Upper lobe of right lung (tissue), 1 donor: ENCODE data around the gene SREK1IP1. TPM values are rescaled to one million over a fixed set of nuclear protein-coding genes. Genes with fewer than 3 reads are reported as not detected.

ENCODE experiments used
- ATAC-seq: fragments of 200-7000 bp; cut with Tn5 transposase; one replicate; pipeline ENCODE4 v1.9.1; 2020; ENCODE audit warnings: mild to moderate bottlenecking, moderate library complexity
- DNase-seq: peaks from one replicate; pipeline ENCODE4 v3.0.0-alpha.2; 2020
- H3K27ac ChIP-seq: fragments of 200-600 bp; one replicate; pipeline ENCODE4 v1.8.0; 2022
- H3K27me3 ChIP-seq: fragments of 200-600 bp; one replicate; pipeline ENCODE4 v1.8.0; 2022; ENCODE audit warnings: mild to moderate bottlenecking
- H3K36me3 ChIP-seq: fragments of 200-600 bp; one replicate; pipeline ENCODE4 v1.8.0; 2022
- H3K4me1 ChIP-seq: fragments of 200-600 bp; one replicate; pipeline ENCODE4 v1.8.0; 2022
- H3K4me3 ChIP-seq: fragments of 200-600 bp; one replicate; pipeline ENCODE4 v1.8.0; 2022; ENCODE audit warnings: mild to moderate bottlenecking
- H3K9me3 ChIP-seq: fragments of 200-600 bp; one replicate; pipeline ENCODE4 v1.8.0; 2022
- CTCF ChIP-seq: fragments of 200-600 bp; IDR thresholded peaks from one replicate; pipeline ENCODE4 v1.8.0; 2022; ENCODE audit warnings: antibody characterized with exemption
- intact Hi-C: fragments of 100-400 bp; cut with DNase I; formaldehyde crosslinking; loops from one replicate; pipeline ENCODE4 v1.11.0; 2022
- total RNA-seq: library from RNA; stranded (reverse); fragmentation: NEBNext Ultra II Directional; extraction: Animal tissue kit (Norgen Biotek cat#: 25700); gene quantifications from one replicate; pipeline ENCODE4 v1.2.1, GENCODE V29; 2021
- donor health status: DM: no; HTN: yes; CAD: no; lungs with severe emphysema.

The SREK1IP1 gene
- total RNA-seq, 1 donor from 2014 or later: 22.1 TPM

GRCh38 chr5:64765804-64766504, 2.5 kb downstream of the SREK1IP1 start:
- no peak overlapping the region for H3K27ac ChIP-seq
- ATAC-seq (no peak), DNase-seq (no peak)
- H3K36me3 ChIP-seq: peaks cover 18% of the 10 kb centered on the region
- intact Hi-C loops: no loop called here
- H3K27me3 ChIP-seq: no peaks in the 10 kb centered on the region
- TF ChIP-seq CTCF: no peak
- H3K9me3 ChIP-seq: no peaks in the 10 kb centered on the region
- peaks cover 35% of the 10 kb centered on the region for H3K4me1 ChIP-seq
- H3K4me3 ChIP-seq: no peak overlapping the region

GRCh38 chr5:64763948-64764503, 4.5 kb downstream of the SREK1IP1 start:
- H3K4me3 ChIP-seq: no peak overlapping the region
- no peak overlapping the region for H3K27ac ChIP-seq
- H3K9me3 ChIP-seq: no peaks in the 10 kb centered on the region
- no peak for TF ChIP-seq CTCF
- H3K4me1 ChIP-seq: peaks cover 21% of the 10 kb centered on the region
- ATAC-seq (no peak), DNase-seq (no peak)
- H3K27me3 ChIP-seq: no peaks in the 10 kb centered on the region
- intact Hi-C loops: no loop called here
- H3K36me3 ChIP-seq: peaks cover 18% of the 10 kb centered on the region

- Histone ChIP-seq H3K9me3 (no peaks in the 10 kb centered on the region), H3K27me3 (no peaks in the 10 kb centered on the region), H3K27ac (no peak overlapping the region), H3K4me3 (no peak overlapping the region), H3K4me1 (no peaks in the 10 kb centered on the region), H3K36me3 (peaks cover 18% of the 10 kb centered on the region)
- intact Hi-C loops: no loop called here
- no peak for TF ChIP-seq CTCF
- ATAC-seq: no peak
- DNase-seq: no peak
Observed at GRCh38 chr5:64759960-64760660, 8.4 kb downstream of the SREK1IP1 start.

GRCh38 chr5:64758901-64759300, 9.6 kb downstream of the SREK1IP1 start:
- H3K9me3 ChIP-seq: no peaks in the 10 kb centered on the region
- H3K27me3 ChIP-seq: no peaks in the 10 kb centered on the region
- no peak for DNase-seq
- TF ChIP-seq CTCF: no peak
- intact Hi-C loops: no loop called here
- no peak for ATAC-seq
- no peak overlapping the region for H3K4me3 ChIP-seq
- no peak overlapping the region for H3K27ac ChIP-seq
- no peaks in the 10 kb centered on the region for H3K4me1 ChIP-seq
- H3K36me3 ChIP-seq: peaks cover 14% of the 10 kb centered on the region

GRCh38 chr5:64754066-64754465, 14.4 kb downstream of the SREK1IP1 start:
- H3K27me3 ChIP-seq: no peaks in the 10 kb centered on the region
- intact Hi-C loops: no loop called here

More at GRCh38 chr5:64754066-64754465, 14.4 kb downstream of the SREK1IP1 start:
- Histone ChIP-seq H3K4me1 (no peaks in the 10 kb centered on the region), H3K9me3 (no peaks in the 10 kb centered on the region), H3K27ac (no peak overlapping the region), H3K36me3 (peaks cover 16% of the 10 kb centered on the region), H3K4me3 (no peak overlapping the region)
- DNase-seq: no peak
- no peak for TF ChIP-seq CTCF
- ATAC-seq: no peak
